Stomach (tissue), 4 donors: Measurements from ENCODE around the gene MBP.

ENCODE experiments used
- EP300 ChIP-seq: sonication (generic); formaldehyde crosslinking; IDR thresholded peaks from one replicate; pipeline ENCODE4 v1.6.1; 2017; ENCODE audit warnings: antibody characterized with exemption
- POLR2A ChIP-seq, 4 donors: fragments of 450-650 bp; IDR thresholded peaks; one replicate each; pipeline ENCODE4 v1.6.1; 2016; ENCODE audit warnings: antibody characterized with exemption in 4 of 4, control low read depth in 2 of 4, mild to moderate bottlenecking in 1 of 4, moderate library complexity in 1 of 4
- POLR2AphosphoS5 ChIP-seq, 3 donors: sonication (generic); formaldehyde crosslinking; IDR thresholded peaks; one replicate each; pipeline ENCODE4 v1.6.1; 2016; ENCODE audit warnings: antibody characterized with exemption in 3 of 3
- TF ChIP-seq, protein P1 (sequence below), 7 experiments: fragments of 450-650 bp in 4 of 7; fragments of 200-600 bp in 3 of 7; sonication (generic) in 3 of 7; IDR thresholded peaks; one replicate each; pipeline ENCODE4 v1.5.1; 2016 to 2019; ENCODE audit warnings: antibody characterized with exemption in 7 of 7, control low read depth in 2 of 7, mild to moderate bottlenecking in 1 of 7

DNA sequence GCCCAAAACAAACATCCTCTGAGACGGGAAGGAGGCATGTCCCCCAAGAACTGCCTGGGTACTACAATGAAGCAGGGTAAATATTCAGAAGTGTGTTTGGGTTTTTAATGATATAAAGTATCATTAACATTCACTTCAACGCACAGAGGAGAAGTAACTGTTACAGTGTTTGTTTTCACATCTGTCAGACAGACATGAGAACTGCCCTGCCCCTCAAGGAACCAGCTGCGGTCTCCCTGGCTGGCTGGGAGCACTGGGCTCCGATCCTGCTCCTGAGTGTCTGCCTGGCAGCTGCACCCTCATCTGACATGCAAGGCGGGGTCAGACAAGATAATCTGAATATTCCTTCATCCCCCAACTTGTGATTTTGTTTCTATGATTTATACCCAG lies 75.6 kb downstream of the MBP start:
- no peak for TF ChIP-seq POLR2A (IDR thresholded peaks at IDR 0.05)
- TF ChIP-seq EP300, result no peak
- TF ChIP-seq, protein P1, sequence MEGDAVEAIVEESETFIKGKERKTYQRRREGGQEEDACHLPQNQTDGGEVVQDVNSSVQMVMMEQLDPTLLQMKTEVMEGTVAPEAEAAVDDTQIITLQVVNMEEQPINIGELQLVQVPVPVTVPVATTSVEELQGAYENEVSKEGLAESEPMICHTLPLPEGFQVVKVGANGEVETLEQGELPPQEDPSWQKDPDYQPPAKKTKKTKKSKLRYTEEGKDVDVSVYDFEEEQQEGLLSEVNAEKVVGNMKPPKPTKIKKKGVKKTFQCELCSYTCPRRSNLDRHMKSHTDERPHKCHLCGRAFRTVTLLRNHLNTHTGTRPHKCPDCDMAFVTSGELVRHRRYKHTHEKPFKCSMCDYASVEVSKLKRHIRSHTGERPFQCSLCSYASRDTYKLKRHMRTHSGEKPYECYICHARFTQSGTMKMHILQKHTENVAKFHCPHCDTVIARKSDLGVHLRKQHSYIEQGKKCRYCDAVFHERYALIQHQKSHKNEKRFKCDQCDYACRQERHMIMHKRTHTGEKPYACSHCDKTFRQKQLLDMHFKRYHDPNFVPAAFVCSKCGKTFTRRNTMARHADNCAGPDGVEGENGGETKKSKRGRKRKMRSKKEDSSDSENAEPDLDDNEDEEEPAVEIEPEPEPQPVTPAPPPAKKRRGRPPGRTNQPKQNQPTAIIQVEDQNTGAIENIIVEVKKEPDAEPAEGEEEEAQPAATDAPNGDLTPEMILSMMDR (IDR thresholded peaks at IDR 0.05), result no peak
- TF ChIP-seq POLR2AphosphoS5 (IDR thresholded peaks at IDR 0.05), result no peak
